ENCODE measurements around the gene LRRC18. TPM values are rescaled to one million over a fixed set of nuclear protein-coding genes. Genes with fewer than 3 reads are reported as not detected.

Gene LRRC18
- total RNA-seq, result not detected in 2 replicates

DNA sequence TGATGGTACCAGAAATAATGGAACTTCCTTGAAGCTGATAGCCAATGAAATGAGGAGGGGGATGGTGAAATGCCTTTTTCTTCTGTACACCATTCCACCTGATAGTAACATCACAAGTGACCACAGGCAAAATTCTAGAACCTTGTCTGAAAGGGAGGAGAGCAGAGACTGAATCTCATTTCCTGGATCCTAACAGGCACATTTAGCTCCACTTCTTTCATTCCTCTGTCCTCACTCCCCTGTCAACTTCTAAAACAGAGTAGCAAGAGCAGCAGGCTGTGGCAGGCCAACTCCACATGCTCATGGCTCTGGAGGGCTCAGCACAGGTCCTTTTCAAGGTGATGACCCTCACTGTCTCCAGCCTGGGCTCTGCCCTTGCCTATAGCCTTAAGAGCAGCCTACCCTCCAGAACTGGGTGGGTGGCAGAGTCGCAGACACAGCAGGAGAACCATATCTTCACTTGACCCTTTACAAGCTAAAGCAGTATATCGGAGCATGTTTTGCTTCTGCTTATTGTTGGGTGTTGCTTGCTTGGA, at the start of gene LRRC18:
LRRC18 (minus strand) TSS at position 51 of the 536 bp plus-strand sequence. CDS start 25,685 bp downstream, outside the sequence.

Other genes starting within 250 kb of the LRRC18 start
- gene VSTM4, start 175.7 kb upstream of the LRRC18 start, total RNA-seq, result 3.1 and 3.6 TPM in 2 replicates
- not detected in 2 replicates for gene FAM170B, start 194.2 kb upstream of the LRRC18 start, total RNA-seq
- not detected in 2 replicates for gene TMEM273, start 248.6 kb upstream of the LRRC18 start, total RNA-seq

Data from cardiac atrium fibroblast (primary cell).